Loucy (cell line): ENCODE measurements around the gene PPM1M.

ENCODE experiments used
- EZH2phosphoT487 ChIP-seq: fragments of 200-600 bp; IDR thresholded peaks from 2 replicates; pipeline ENCODE4 v1.6.1; 2018; ENCODE audit warnings: antibody characterized with exemption, mild to moderate bottlenecking, moderate library complexity, borderline replicate concordance
- TF ChIP-seq, protein P1 (sequence below): fragments of 200-600 bp; sonication (generic); conservative IDR thresholded peaks from 2 replicates; pipeline ENCODE4 v1.5.1; 2014; ENCODE audit warnings: mild to moderate bottlenecking, antibody characterized with exemption, low read length

DNA sequence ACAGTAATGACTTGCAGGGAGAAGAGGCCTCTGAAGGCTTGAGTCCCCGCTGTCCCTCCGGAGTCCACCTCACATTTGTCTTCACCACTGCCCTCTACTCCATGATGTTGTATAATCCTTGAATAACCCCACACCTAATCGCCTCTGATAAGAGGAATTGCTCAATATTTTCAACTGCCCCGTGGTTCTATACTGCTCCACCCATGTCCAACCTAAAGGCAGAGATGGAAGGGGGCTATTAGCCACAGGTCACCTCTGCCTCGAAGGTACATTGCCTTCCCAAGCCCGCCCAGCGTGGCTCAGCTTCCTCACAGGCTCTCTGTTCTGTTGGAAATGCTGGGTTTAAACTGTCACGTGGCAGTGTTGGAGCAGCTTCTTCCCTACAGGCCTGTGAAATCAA lies 32.6 kb upstream of the PPM1M start:
- TF ChIP-seq, protein P1, sequence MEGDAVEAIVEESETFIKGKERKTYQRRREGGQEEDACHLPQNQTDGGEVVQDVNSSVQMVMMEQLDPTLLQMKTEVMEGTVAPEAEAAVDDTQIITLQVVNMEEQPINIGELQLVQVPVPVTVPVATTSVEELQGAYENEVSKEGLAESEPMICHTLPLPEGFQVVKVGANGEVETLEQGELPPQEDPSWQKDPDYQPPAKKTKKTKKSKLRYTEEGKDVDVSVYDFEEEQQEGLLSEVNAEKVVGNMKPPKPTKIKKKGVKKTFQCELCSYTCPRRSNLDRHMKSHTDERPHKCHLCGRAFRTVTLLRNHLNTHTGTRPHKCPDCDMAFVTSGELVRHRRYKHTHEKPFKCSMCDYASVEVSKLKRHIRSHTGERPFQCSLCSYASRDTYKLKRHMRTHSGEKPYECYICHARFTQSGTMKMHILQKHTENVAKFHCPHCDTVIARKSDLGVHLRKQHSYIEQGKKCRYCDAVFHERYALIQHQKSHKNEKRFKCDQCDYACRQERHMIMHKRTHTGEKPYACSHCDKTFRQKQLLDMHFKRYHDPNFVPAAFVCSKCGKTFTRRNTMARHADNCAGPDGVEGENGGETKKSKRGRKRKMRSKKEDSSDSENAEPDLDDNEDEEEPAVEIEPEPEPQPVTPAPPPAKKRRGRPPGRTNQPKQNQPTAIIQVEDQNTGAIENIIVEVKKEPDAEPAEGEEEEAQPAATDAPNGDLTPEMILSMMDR, result no peak
- TF ChIP-seq EZH2phosphoT487, result no peak
